DOHH2 (cell line): Measurements from ENCODE around the gene ABCG1.
"Not testable (repeated sequence)": the region's sequence is repeated elsewhere in the genome, so short reads cannot be mapped to it uniquely, and the experiment has no call there.

Experiments used
- EZH2phosphoT487 ChIP-seq: fragments of 200-600 bp; sonication (generic); IDR thresholded peaks from 2 replicates; pipeline ENCODE4 v1.6.1; 2017; ENCODE audit warnings: borderline replicate concordance, mild to moderate bottlenecking, antibody characterized with exemption, low read length, moderate library complexity, mixed read lengths
- TF ChIP-seq, protein P1 (sequence below): fragments of 200-600 bp; sonication (generic); IDR thresholded peaks from one replicate; pipeline ENCODE4 v1.5.1; 2014; ENCODE audit warnings: antibody characterized with exemption, mild to moderate bottlenecking, low read depth, low read length; ENCODE audit not compliant: poor library complexity, severe bottlenecking

DNA sequence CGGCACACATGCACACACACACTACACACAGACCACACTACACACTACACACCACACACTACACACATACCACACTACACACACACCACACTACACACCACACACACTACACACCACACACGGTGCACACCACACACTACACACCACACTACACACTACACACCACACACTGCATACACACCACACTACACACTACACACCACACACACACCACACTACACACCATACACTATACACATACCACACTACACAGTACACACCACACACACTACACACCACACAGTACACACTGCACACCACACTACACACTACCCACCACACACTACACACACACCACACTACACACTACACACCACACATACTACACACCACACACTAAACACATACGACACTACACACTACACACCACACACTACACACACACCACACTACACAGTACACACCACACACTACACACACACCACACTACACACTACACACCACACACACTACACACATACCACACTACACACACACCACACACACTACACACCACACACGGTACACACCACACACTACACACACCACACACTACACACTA lies 73.7 kb downstream of the ABCG1 start:
- TF ChIP-seq EZH2phosphoT487 = not testable (repeated sequence)
- TF ChIP-seq, protein P1, sequence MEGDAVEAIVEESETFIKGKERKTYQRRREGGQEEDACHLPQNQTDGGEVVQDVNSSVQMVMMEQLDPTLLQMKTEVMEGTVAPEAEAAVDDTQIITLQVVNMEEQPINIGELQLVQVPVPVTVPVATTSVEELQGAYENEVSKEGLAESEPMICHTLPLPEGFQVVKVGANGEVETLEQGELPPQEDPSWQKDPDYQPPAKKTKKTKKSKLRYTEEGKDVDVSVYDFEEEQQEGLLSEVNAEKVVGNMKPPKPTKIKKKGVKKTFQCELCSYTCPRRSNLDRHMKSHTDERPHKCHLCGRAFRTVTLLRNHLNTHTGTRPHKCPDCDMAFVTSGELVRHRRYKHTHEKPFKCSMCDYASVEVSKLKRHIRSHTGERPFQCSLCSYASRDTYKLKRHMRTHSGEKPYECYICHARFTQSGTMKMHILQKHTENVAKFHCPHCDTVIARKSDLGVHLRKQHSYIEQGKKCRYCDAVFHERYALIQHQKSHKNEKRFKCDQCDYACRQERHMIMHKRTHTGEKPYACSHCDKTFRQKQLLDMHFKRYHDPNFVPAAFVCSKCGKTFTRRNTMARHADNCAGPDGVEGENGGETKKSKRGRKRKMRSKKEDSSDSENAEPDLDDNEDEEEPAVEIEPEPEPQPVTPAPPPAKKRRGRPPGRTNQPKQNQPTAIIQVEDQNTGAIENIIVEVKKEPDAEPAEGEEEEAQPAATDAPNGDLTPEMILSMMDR = not testable (repeated sequence)
